ENCODE measurements around the gene TNFRSF6B. TPM values are rescaled to one million over a fixed set of nuclear protein-coding genes. Genes with fewer than 3 reads are reported as not detected.

TNFRSF6B gene
- total and polyA plus RNA-seq, 8 donors = 0.31 to 31.0 (median 2.1) TPM

DNA sequence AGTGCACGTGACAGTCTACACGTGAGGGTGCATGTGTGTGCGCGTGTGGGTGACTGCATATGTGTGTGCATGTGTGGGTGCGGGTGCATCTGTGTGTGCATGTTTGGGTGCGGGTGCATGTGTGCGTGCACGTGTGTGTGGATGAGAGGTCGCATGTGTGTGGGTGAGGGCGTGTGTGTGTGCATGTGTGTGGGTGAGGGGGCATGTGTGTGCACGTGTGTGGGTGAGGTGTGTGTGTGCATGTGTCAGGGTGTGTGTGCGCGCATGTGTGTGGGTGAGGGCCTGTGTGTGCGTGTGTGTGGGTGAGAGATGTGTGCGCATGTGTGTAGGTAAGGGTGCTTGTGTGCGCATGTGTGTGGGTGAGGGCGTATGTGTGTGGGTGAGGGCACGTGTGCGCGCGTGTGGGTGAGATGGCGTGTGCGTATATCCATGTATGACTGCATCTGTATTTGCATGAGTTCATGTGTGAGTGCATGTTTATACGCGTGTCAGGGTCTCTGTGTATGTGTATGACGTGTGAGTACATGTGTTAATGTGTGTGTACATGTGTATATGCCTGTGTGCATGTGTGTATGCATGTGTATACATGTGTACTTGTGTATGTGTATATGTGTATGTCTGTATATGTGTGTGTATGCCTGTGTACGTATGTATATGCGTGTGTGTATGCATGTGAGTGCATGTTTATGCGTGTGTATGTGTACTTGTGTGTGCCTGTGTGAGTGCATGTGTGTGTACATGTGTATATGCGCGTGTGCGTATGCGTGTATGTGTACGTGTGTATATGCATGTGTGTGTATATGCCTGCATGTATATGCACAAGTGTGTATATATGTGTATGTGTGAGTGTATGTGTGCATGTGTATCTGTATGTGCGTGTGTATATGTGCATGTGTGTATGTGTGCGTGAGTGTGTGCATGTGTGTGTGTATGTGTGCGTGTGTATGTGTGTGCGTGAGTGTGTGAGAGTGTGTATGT, 36.0 kb downstream of the TNFRSF6B start:
- FAIRE-seq (no peak), ATAC-seq (no peak), DNase-seq (no peak)
- TF ChIP-seq, protein P1, sequence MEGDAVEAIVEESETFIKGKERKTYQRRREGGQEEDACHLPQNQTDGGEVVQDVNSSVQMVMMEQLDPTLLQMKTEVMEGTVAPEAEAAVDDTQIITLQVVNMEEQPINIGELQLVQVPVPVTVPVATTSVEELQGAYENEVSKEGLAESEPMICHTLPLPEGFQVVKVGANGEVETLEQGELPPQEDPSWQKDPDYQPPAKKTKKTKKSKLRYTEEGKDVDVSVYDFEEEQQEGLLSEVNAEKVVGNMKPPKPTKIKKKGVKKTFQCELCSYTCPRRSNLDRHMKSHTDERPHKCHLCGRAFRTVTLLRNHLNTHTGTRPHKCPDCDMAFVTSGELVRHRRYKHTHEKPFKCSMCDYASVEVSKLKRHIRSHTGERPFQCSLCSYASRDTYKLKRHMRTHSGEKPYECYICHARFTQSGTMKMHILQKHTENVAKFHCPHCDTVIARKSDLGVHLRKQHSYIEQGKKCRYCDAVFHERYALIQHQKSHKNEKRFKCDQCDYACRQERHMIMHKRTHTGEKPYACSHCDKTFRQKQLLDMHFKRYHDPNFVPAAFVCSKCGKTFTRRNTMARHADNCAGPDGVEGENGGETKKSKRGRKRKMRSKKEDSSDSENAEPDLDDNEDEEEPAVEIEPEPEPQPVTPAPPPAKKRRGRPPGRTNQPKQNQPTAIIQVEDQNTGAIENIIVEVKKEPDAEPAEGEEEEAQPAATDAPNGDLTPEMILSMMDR (IDR thresholded peaks at IDR 0.05) = no peak
- no peaks in the 10 kb centered on the region for H3K27me3 ChIP-seq
- no peak overlapping the region for H3K4me3 ChIP-seq
- WGBS, 2 donors = 86 to 90% methylated on average over 38 of the region's 38 CpGs
- no peak overlapping the region for H3K27ac ChIP-seq
- peaks cover 0 to 16% (median 0%) of the 10 kb centered on the region in 3 donors for H3K36me3 ChIP-seq
- intact Hi-C loops (cut with DNase I) = no loop called here
- H3K9me3 ChIP-seq = no peaks in the 10 kb centered on the region
- peaks cover 0 to 8% (median 5%) of the 10 kb centered on the region in 3 donors for H3K4me1 ChIP-seq

DNA sequence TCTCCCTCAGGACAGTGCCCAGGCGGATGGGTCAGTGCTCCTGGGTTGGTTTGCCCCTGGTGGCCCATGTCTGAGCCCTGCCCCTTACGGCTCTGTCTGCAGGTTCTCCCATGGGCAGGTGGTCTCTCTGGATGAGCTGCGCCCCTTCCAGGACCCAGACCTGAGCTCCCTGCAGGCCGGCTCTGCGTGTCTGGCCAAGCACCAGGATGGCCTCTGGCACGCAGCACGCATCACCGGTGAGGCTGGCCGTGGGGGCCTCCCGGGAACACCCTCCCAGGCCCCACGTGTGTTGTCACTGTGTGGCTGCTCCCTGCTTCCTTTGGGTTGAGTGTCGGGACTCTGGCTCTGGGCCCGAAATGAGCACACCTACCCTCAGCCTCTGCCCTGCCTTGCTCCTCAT, 36.7 kb downstream of the TNFRSF6B start:
- H3K36me3 ChIP-seq = peaks cover 0 to 16% (median 0%) of the 10 kb centered on the region in 3 donors
- DNase-seq (peak in 2 of 6 donors; percentile 30 to 70), FAIRE-seq (no peak)

DNA sequence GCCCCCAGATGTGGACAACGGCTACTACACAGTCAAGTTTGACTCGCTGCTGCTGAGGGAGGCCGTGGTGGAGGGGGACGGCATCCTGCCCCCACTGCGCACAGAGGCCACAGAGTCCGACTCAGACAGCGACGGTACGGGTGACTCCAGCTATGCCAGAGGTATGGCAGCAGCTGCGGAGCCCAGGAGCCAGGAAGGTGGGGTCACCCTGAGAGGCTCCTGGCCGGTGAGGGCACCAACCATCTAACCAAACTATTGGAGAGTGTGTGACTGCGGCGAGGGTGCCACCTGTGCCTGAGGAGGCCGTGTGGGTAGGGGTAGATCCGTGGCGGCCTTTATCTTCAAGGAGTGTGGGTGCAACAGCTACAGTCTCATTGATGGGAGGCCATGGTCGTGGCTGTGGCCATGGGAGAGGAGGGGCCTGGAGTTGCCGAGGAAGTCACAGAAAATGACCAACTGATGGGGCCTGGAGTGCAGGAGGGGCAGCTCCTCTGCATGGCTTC, 37.2 kb downstream of the TNFRSF6B start:
- Histone ChIP-seq H3K27ac (no peak overlapping the region), H3K4me1 (peaks cover 7 to 15% (median 10%) of the 10 kb centered on the region in 3 donors), H3K36me3 (peaks cover 0 to 16% (median 0%) of the 10 kb centered on the region in 3 donors), H3K9me3 (no peaks in the 10 kb centered on the region), H3K4me3 (no peak overlapping the region), H3K27me3 (no peaks in the 10 kb centered on the region)
- TF ChIP-seq, protein P1 (IDR thresholded peaks at IDR 0.05) = no peak
- peak in 1 of 6 donors; percentile 59 for DNase-seq
- WGBS, 2 donors = 92 to 94% methylated on average over 18 of the region's 18 CpGs
- intact Hi-C loops (cut with DNase I) = no loop called here
- FAIRE-seq = no peak
- no peak for ATAC-seq

More for the DNA sequence above, 36.7 kb downstream of the TNFRSF6B start:
- no peak for ATAC-seq
- 93 to 96% methylated on average over 12 to 13 of the region's 13 CpGs for WGBS, 2 donors
- TF ChIP-seq, protein P1 (IDR thresholded peaks at IDR 0.05) = no peak
- Histone ChIP-seq H3K9me3 (no peaks in the 10 kb centered on the region), H3K4me3 (no peak overlapping the region), H3K4me1 (peaks cover 2 to 10% (median 9%) of the 10 kb centered on the region in 3 donors), H3K27ac (no peak overlapping the region), H3K27me3 (no peaks in the 10 kb centered on the region)
- intact Hi-C loops (cut with DNase I) = no loop called here

DNA sequence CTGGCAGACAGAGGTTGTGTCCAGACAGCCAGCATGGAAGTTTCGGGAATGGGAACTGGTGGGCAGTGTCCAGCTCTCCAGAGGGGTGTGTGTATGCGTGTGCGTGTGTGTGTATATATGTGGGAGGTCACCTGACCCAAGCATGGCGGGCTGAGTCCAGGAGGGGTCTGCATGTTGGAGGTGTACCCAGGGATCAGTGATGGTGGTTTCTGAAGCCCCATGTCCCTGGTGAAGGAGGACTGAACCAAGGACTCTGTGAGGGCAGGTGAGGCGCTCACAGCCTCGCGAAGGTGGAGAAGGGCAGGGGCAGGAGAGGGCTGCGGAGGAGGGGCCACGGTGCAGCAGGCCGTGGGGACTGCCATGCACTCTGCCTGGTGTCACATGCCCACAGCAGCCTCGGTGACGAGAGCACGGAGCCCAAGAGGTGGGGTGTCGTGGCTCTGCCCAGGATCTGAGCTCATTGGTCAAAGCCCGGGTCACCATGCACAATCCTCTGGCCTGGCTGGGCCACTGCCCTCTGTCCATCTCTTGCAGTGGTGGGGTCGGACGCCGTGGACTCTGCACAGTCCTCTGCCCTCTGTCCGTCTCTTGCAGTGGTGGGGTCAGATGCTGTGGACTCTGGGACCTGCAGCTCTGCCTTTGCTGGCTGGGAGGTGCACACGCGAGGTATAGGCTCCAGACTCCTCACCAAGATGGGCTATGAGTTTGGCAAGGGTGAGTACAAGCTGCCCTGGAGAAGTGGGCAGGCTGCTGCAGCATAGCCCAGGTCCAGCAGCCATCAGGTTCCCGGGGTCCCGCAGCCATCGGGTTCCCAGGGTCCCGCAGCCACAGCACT, 37.9 kb downstream of the TNFRSF6B start:
- Histone ChIP-seq H3K9me3 (no peaks in the 10 kb centered on the region), H3K4me3 (no peak overlapping the region), H3K36me3 (peaks cover 0 to 16% (median 0%) of the 10 kb centered on the region in 3 donors), H3K4me1 (peaks cover 9 to 17% (median 11%) of the 10 kb centered on the region in 3 donors), H3K27ac (no peak overlapping the region), H3K27me3 (no peaks in the 10 kb centered on the region)
- FAIRE-seq (no peak), ATAC-seq (no peak), DNase-seq (peak in 2 of 6 donors; percentile 26 to 64)
- TF ChIP-seq, protein P1 (IDR thresholded peaks at IDR 0.05) = no peak
- intact Hi-C loops (cut with DNase I) = no loop called here
- 91% methylated on average over 25 of the region's 25 CpGs for WGBS, 2 donors

Measured in pancreas (tissue), 10 donors.